GM23338 (cell line): ENCODE data around the gene RHBDD1. TPM values are rescaled to one million over a fixed set of nuclear protein-coding genes. Genes with fewer than 3 reads are reported as not detected.

Source experiments
- ATAC-seq: fragments of 200-7000 bp; cut with Tn5 transposase; 3 replicates; pipeline ENCODE4 v1.9.1; 2020
- DNase-seq: peaks from one replicate; pipeline ENCODE4 v3.0.0-alpha.2; 2015; ENCODE audit warnings: low spot score
- H2AFZ ChIP-seq: fragments of 200-600 bp; sonication (generic); 2 replicates; pipeline ENCODE4 v1.8.0; 2016; ENCODE audit warnings: antibody characterized with exemption, mild to moderate bottlenecking, moderate library complexity
- H3F3A ChIP-seq: fragments of 200-600 bp; sonication (generic); replicated peaks from 2 replicates; pipeline ENCODE4 v1.8.0; 2017; ENCODE audit warnings: antibody characterized with exemption, mixed run types, low read depth
- H3K27ac ChIP-seq: fragments of 200-600 bp; sonication (generic); 2 replicates; pipeline ENCODE4 v1.6.1; 2016; ENCODE audit warnings: low read depth
- H3K27me3 ChIP-seq: fragments of 200-600 bp; sonication (generic); 2 replicates; pipeline ENCODE4 v1.8.0; 2016; ENCODE audit warnings: mild to moderate bottlenecking, mixed run types, moderate library complexity; ENCODE audit not compliant: insufficient read depth
- H3K36me3 ChIP-seq: fragments of 200-600 bp; sonication (generic); 2 replicates; pipeline ENCODE4 v1.8.0; 2016; ENCODE audit warnings: mild to moderate bottlenecking; ENCODE audit not compliant: insufficient read depth
- H3K4me1 ChIP-seq: fragments of 200-600 bp; sonication (generic); 2 replicates; pipeline ENCODE4 v1.8.0; 2016; ENCODE audit warnings: mild to moderate bottlenecking, moderate library complexity; ENCODE audit not compliant: insufficient read depth
- H3K4me2 ChIP-seq: fragments of 200-600 bp; sonication (generic); 2 replicates; pipeline ENCODE4 v1.7.1; 2017; ENCODE audit warnings: mixed run types
- H3K4me3 ChIP-seq: fragments of 200-600 bp; sonication (generic); 2 replicates; pipeline ENCODE4 v1.6.1; 2016; ENCODE audit warnings: mixed run types
- H3K79me2 ChIP-seq: fragments of 200-600 bp; sonication (generic); replicated peaks from 2 replicates; pipeline ENCODE4 v1.8.0; 2017; ENCODE audit warnings: mild to moderate bottlenecking; ENCODE audit not compliant: insufficient read depth
- H3K9me2 ChIP-seq: fragments of 200-600 bp; sonication (generic); 2 replicates; pipeline ENCODE4 v1.8.0; 2017; ENCODE audit not compliant: insufficient read depth
- H4K20me1 ChIP-seq: fragments of 200-600 bp; sonication (generic); replicated peaks from 2 replicates; pipeline ENCODE4 v1.8.0; 2017; ENCODE audit warnings: mild to moderate bottlenecking; ENCODE audit not compliant: insufficient read depth
- H3K27ac Mint-ChIP-seq: 2 replicates; pipeline ENCODE4 v1.8.0; 2020; ENCODE audit warnings: inconsistent platforms, mild to moderate bottlenecking, moderate library complexity, mixed read lengths
- H3K27me3 Mint-ChIP-seq: 3 replicates; pipeline ENCODE4 v1.8.0; 2022; ENCODE audit warnings: low read depth, mild to moderate bottlenecking, moderate library complexity, mixed read lengths, inconsistent platforms; ENCODE audit not compliant: insufficient read depth, poor library complexity
- H3K36me3 Mint-ChIP-seq: 3 replicates; pipeline ENCODE4 v1.8.0; 2021; ENCODE audit warnings: low read depth, mild to moderate bottlenecking, inconsistent platforms, moderate library complexity, mixed read lengths
- H3K4me1 Mint-ChIP-seq: 3 replicates; pipeline ENCODE4 v1.8.0; 2020; ENCODE audit warnings: mild to moderate bottlenecking, inconsistent platforms, mixed read lengths
- H3K4me3 Mint-ChIP-seq: 3 replicates; pipeline ENCODE4 v1.8.0; 2021; ENCODE audit warnings: moderate library complexity, mild to moderate bottlenecking, inconsistent platforms, mixed read lengths
- H3K9me3 Mint-ChIP-seq: 3 replicates; pipeline ENCODE4 v1.8.0; 2020; ENCODE audit warnings: moderate library complexity, mild to moderate bottlenecking, inconsistent platforms, mixed read lengths
- CREB1 ChIP-seq: fragments of 250-450 bp; sonication (Bioruptor Pico); IDR thresholded peaks from 2 replicates; pipeline ENCODE4 v1.5.0; 2020; ENCODE audit warnings: low read depth, mild to moderate bottlenecking, moderate library complexity
- CTCF ChIP-seq, 2 experiments: fragments of 200-600 bp in 1 of 2; sonication (generic) in 1 of 2; conservative IDR thresholded peaks; 2 replicates each; pipeline versions ENCODE4 v1.5.1 to v1.6.1; 2016 to 2017; ENCODE audit warnings: antibody characterized with exemption in 2 of 2, low read depth in 2 of 2, mild to moderate bottlenecking in 2 of 2, moderate library complexity in 1 of 2
- ETS1 ChIP-seq: IDR thresholded peaks from 2 replicates; pipeline ENCODE4 v1.6.1; 2016; ENCODE audit warnings: antibody characterized with exemption
- EZH2 ChIP-seq: fragments of 200-600 bp; sonication (generic); IDR thresholded peaks from one replicate; pipeline ENCODE4 v1.8.0; 2017; ENCODE audit warnings: antibody characterized with exemption, mild to moderate bottlenecking, low read depth; ENCODE audit not compliant: unreplicated experiment
- EZH2phosphoT487 ChIP-seq: fragments of 200-600 bp; sonication (generic); IDR thresholded peaks from one replicate; pipeline ENCODE4 v1.8.1; 2018; ENCODE audit warnings: antibody characterized with exemption; ENCODE audit not compliant: unreplicated experiment
- JUNB ChIP-seq: IDR thresholded peaks from one replicate; pipeline ENCODE4 v1.6.1; 2016; ENCODE audit warnings: antibody characterized with exemption; ENCODE audit not compliant: unreplicated experiment
- NANOG ChIP-seq: IDR thresholded peaks from 2 replicates; pipeline ENCODE4 v1.6.1; 2016; ENCODE audit warnings: antibody characterized with exemption, borderline replicate concordance
- POLR2AphosphoS5 ChIP-seq: IDR thresholded peaks from 2 replicates; pipeline ENCODE4 v1.6.1; 2016; ENCODE audit warnings: antibody characterized with exemption, low read depth
- REST ChIP-seq: IDR thresholded peaks from one replicate; pipeline ENCODE4 v1.6.1; 2018; ENCODE audit warnings: antibody characterized with exemption; ENCODE audit not compliant: unreplicated experiment
- STAT1 ChIP-seq: IDR thresholded peaks from one replicate; pipeline ENCODE4 v1.6.1; 2016; ENCODE audit warnings: antibody characterized with exemption; ENCODE audit not compliant: unreplicated experiment
- ZNF114 ChIP-seq: fragments of 250-450 bp; sonication (Bioruptor Pico); IDR thresholded peaks from 2 replicates; pipeline ENCODE4 v1.5.0; 2020; ENCODE audit warnings: mild to moderate bottlenecking, moderate library complexity
- ZNF331 ChIP-seq: fragments of 250-450 bp; sonication (Bioruptor Pico); IDR thresholded peaks from 2 replicates; pipeline ENCODE4 v1.5.0; 2020; ENCODE audit warnings: low read depth, mild to moderate bottlenecking, moderate library complexity
- polyA plus RNA-seq: library from polyadenylated mRNA; unstranded; fragments of >200 nt; fragmentation: Nextera tagmentation; extraction: Ambion mirVana; gene quantifications from 2 replicates; pipeline ENCODE4 v1.2.1, GENCODE V29; 2016
- total RNA-seq: library from RNA; depleted of rRNA; stranded (reverse); fragments of >200 nt; shearing (Covaris generic); gene quantifications from 2 replicates; pipeline ENCODE4 v1.2.3, GENCODE V29; 2014
- TF ChIP-seq, protein P1 (sequence below): fragments of 250-450 bp; sonication (Bioruptor Pico); IDR thresholded peaks from 2 replicates; pipeline ENCODE4 v1.5.0; 2020; ENCODE audit warnings: mild to moderate bottlenecking, moderate library complexity

The RHBDD1 gene
- total and polyA plus RNA-seq, 2 experiments from 2014 or later: 7.3 to 13.0 TPM

GRCh38 chr2:226835420-226835795 lies 446 bp upstream of the RHBDD1 start:
- peak overlapping the region; percentile 53 for H3K4me3 ChIP-seq
- peaks cover 16% of the 10 kb centered on the region; the same call in 1 of the 2 replicates for H3K79me2 ChIP-seq
- peaks cover 16% of the 10 kb centered on the region for H3K4me1 ChIP-seq
- DNase-seq: peak; percentile 67
- H3K36me3 ChIP-seq: no peaks in the 10 kb centered on the region
- TF ChIP-seq REST (no peak), EZH2phosphoT487 (no peak), ZNF114 (CRISPR knock-in tag) (no peak), ZNF331 (CRISPR knock-in tag) (no peak), NANOG (no peak), ETS1 (no peak), JUNB (no peak), CTCF (conservative IDR thresholded peaks at IDR 0.05; ENCODE audit: low read depth in 2 of 2) (no peak), POLR2AphosphoS5 (no peak), STAT1 (no peak), CREB1 (CRISPR knock-in tag) (no peak), EZH2 (no peak)
- TF ChIP-seq, protein P1, sequence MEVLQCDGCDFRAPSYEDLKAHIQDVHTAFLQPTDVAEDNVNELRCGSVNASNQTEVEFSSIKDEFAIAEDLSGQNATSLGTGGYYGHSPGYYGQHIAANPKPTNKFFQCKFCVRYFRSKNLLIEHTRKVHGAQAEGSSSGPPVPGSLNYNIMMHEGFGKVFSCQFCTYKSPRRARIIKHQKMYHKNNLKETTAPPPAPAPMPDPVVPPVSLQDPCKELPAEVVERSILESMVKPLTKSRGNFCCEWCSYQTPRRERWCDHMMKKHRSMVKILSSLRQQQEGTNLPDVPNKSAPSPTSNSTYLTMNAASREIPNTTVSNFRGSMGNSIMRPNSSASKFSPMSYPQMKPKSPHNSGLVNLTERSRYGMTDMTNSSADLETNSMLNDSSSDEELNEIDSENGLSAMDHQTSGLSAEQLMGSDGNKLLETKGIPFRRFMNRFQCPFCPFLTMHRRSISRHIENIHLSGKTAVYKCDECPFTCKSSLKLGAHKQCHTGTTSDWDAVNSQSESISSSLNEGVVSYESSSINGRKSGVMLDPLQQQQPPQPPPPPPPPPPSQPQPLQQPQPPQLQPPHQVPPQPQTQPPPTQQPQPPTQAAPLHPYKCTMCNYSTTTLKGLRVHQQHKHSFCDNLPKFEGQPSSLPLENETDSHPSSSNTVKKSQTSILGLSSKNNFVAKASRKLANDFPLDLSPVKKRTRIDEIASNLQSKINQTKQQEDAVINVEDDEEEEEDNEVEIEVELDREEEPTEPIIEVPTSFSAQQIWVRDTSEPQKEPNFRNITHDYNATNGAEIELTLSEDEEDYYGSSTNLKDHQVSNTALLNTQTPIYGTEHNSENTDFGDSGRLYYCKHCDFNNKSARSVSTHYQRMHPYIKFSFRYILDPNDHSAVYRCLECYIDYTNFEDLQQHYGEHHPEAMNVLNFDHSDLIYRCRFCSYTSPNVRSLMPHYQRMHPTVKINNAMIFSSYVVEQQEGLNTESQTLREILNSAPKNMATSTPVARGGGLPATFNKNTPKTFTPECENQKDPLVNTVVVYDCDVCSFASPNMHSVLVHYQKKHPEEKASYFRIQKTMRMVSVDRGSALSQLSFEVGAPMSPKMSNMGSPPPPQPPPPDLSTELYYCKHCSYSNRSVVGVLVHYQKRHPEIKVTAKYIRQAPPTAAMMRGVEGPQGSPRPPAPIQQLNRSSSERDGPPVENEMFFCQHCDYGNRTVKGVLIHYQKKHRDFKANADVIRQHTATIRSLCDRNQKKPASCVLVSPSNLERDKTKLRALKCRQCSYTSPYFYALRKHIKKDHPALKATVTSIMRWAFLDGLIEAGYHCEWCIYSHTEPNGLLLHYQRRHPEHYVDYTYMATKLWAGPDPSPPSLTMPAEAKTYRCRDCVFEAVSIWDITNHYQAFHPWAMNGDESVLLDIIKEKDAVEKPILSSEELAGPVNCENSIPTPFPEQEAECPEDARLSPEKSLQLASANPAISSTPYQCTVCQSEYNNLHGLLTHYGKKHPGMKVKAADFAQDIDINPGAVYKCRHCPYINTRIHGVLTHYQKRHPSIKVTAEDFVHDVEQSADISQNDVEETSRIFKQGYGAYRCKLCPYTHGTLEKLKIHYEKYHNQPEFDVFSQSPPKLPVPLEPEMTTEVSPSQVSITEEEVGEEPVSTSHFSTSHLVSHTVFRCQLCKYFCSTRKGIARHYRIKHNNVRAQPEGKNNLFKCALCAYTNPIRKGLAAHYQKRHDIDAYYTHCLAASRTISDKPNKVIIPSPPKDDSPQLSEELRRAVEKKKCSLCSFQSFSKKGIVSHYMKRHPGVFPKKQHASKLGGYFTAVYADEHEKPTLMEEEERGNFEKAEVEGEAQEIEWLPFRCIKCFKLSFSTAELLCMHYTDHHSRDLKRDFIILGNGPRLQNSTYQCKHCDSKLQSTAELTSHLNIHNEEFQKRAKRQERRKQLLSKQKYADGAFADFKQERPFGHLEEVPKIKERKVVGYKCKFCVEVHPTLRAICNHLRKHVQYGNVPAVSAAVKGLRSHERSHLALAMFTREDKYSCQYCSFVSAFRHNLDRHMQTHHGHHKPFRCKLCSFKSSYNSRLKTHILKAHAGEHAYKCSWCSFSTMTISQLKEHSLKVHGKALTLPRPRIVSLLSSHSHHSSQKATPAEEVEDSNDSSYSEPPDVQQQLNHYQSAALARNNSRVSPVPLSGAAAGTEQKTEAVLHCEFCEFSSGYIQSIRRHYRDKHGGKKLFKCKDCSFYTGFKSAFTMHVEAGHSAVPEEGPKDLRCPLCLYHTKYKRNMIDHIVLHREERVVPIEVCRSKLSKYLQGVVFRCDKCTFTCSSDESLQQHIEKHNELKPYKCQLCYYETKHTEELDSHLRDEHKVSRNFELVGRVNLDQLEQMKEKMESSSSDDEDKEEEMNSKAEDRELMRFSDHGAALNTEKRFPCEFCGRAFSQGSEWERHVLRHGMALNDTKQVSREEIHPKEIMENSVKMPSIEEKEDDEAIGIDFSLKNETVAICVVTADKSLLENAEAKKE: no peak
- H3K27me3 ChIP-seq: peaks cover 9% of the 10 kb centered on the region; the same call in 1 of the 2 replicates
- peaks cover 10% of the 10 kb centered on the region; the same call in 1 of the 2 replicates for H3F3A ChIP-seq
- H3K4me3 Mint-ChIP-seq: peak overlapping the region; percentile 89
- no peaks in the 10 kb centered on the region; the same call in 2 of the 3 replicates for H3K9me3 Mint-ChIP-seq
- H3K27ac ChIP-seq: peak overlapping the region; percentile 79
- peaks cover 5% of the 10 kb centered on the region for H3K27me3 Mint-ChIP-seq
- peak overlapping the region; percentile 98 for H3K27ac Mint-ChIP-seq
- H2AFZ ChIP-seq: peak overlapping the region; percentile 87; the same call in 1 of the 2 replicates
- peaks cover 15% of the 10 kb centered on the region for H3K4me1 Mint-ChIP-seq
- ATAC-seq: peak; percentile 66
- no peaks in the 10 kb centered on the region for H3K9me2 ChIP-seq
- no peaks in the 10 kb centered on the region; the same call in 1 of the 2 replicates for H4K20me1 ChIP-seq
- peaks cover 10% of the 10 kb centered on the region; the same call in 2 of the 3 replicates for H3K36me3 Mint-ChIP-seq
- H3K4me2 ChIP-seq: peak overlapping the region; percentile 76
